Rectal smooth muscle tissue (tissue), 1 donor: ENCODE measurements around the gene RAB3D.

Source experiments
- H3K27ac ChIP-seq: one replicate; pipeline ENCODE4 v1.7.0; 2013; ENCODE audit warnings: low read depth, low read length, inconsistent platforms
- H3K27me3 ChIP-seq: one replicate; pipeline ENCODE4 v1.7.0; 2013; ENCODE audit warnings: low read length; ENCODE audit not compliant: control insufficient read depth, insufficient read depth
- H3K36me3 ChIP-seq: one replicate; pipeline ENCODE4 v1.7.0; 2013; ENCODE audit warnings: low read length; ENCODE audit not compliant: control insufficient read depth, insufficient read depth
- H3K4me1 ChIP-seq: one replicate; pipeline ENCODE4 v1.7.0; 2013; ENCODE audit warnings: low read length; ENCODE audit not compliant: control insufficient read depth, insufficient read depth
- H3K4me3 ChIP-seq: one replicate; pipeline ENCODE4 v1.7.0; 2013; ENCODE audit warnings: low read length
- H3K9ac ChIP-seq: one replicate; pipeline ENCODE4 v1.7.0; 2013; ENCODE audit warnings: low read length

RAB3D gene

DNA sequence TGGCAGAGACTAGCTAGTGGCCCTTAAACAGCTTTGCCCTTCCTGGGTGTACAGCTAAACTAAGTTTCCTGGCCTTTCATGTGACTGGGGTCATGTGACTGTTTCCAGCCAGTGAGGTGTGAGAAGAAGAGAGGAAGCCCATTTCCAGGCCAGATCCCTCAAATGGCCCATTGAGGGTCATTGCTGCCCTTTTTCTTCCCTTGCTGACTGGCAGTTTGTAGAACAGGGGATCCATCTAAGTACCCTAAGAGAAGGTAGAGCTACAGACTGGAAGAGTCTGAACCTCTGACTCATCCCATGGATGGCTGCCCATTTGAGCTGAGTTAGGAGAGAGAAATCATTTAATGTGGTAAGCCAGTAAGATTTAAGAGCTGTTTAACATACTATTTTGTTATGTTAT is 37.8 kb upstream of the RAB3D start:
- Histone ChIP-seq H3K9ac (no peak overlapping the region), H3K27me3 (no peaks in the 10 kb centered on the region), H3K4me1 (peaks cover 35% of the 10 kb centered on the region), H3K27ac (peak overlapping the region; percentile 76), H3K4me3 (no peak overlapping the region), H3K36me3 (no peaks in the 10 kb centered on the region)

DNA sequence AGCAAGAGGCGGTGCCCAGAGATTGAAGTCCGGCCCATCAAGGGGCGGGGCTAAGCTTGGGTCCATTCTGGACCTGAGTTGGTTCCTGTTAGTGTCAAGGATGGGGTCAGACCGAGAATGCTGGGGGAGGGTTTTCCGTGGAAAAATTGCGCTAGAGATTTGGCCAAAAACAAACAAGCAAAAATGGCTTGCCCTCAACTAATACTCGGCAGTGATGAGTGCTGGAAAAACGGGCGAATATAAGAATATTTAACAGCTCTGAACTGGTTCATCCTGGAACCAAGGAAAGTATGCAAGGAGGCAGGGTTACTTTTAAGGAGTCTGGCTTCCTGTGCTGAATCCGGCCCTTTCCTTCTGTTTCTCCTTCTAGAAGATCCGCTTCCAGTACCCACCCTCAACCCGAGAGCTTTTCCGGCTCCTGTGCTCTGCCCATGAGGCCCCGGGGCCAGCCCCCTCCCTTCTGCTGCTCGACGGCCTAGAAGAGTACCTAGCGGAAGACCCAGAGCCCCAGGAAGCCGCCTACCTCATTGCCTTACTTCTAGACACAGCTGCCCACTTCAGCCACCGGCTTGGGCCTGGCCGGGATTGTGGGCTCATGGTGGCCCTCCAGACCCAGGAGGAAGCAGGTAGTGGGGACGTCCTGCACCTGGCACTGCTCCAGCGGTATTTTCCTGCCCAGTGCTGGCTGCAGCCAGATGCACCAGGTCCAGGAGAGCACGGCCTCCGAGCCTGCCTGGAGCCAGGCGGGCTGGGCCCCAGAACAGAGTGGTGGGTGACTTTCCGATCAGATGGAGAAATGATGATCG is 35.9 kb upstream of the RAB3D start:
- H3K36me3 ChIP-seq = no peaks in the 10 kb centered on the region
- H3K9ac ChIP-seq = peak overlapping the region; percentile 35
- peak overlapping the region; percentile 74 for H3K27ac ChIP-seq
- H3K27me3 ChIP-seq = no peaks in the 10 kb centered on the region
- peak overlapping the region; percentile 72 for H3K4me3 ChIP-seq
- H3K4me1 ChIP-seq = peaks cover 28% of the 10 kb centered on the region

DNA sequence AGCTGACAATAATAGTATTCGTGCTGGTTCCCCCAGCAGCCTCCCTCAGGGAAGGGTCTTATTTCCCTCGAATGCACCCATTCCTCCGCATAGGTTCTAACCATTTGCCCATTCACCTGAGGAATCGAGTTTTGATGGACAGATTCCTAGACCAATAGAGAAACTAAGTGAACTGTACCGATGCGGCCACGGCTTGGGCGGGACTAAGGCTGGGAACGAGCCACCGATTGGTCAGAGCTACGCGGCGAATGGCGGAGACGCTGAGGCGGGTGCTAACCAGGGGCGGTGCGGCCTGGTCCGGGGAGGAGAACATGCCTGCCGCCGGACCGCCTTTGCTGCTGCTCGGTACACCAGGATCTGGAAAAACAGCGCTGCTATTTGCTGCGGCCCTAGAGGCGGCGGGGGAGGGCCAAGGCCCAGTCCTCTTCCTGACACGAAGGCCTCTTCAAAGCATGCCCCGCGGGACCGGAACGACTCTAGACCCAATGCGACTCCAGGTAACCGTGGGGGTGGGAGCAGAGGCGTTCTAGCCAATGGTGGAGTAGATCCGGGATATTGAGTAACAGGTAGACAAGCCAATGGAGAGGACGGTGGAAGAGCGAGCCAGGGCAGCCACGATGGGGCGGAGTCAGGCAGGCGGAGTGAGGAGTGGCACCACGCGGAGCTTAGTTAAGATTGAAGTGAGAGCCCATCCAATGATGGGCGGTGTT is 35.1 kb upstream of the RAB3D start, which contains the start of gene SWSAP1:
TSS of gene SWSAP1 (plus strand) at position 234 of the 710 bp plus-strand sequence. CDS start at position 249, 15 bp downstream.
- Histone ChIP-seq H3K4me1 (peaks cover 28% of the 10 kb centered on the region), H3K4me3 (peak within 1 kb of the TSS; percentile 83), H3K9ac (peak within 1 kb of the TSS; percentile 75), H3K27ac (peak within 1 kb of the TSS; percentile 96), H3K36me3 (no peaks in the 10 kb centered on the region), H3K27me3 (no peaks in the 10 kb centered on the region)

DNA sequence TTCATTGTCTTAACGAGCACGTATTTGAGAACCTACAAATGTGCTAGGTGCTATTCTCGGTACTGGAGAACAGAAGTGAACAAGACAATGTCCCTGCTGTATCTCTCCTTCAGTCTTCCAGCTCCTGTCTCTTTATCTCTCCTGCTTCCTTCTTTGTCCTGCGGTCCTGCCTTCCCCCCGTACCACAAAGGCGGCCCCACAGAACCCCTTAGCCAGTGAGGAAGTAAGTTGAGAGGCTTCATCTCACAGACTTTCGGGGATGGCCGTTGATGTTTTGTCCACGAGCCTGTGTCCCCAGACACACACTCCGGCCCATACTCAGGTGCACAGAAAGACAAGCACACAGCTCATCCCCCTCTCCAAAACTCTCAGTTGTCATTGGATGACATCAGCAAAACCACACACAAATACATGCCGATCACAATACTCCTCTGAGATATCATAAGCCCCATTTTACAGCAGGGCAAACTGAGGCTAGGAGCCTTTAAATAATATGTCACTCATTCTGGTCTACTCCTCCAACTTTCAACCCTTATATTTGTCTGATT is 34.5 kb upstream of the RAB3D start:
- H3K27me3 ChIP-seq = no peaks in the 10 kb centered on the region
- no peak overlapping the region for H3K9ac ChIP-seq
- peaks cover 28% of the 10 kb centered on the region for H3K4me1 ChIP-seq
- peak overlapping the region; percentile 96 for H3K27ac ChIP-seq
- H3K36me3 ChIP-seq = no peaks in the 10 kb centered on the region
- H3K4me3 ChIP-seq = peak overlapping the region; percentile 83

DNA sequence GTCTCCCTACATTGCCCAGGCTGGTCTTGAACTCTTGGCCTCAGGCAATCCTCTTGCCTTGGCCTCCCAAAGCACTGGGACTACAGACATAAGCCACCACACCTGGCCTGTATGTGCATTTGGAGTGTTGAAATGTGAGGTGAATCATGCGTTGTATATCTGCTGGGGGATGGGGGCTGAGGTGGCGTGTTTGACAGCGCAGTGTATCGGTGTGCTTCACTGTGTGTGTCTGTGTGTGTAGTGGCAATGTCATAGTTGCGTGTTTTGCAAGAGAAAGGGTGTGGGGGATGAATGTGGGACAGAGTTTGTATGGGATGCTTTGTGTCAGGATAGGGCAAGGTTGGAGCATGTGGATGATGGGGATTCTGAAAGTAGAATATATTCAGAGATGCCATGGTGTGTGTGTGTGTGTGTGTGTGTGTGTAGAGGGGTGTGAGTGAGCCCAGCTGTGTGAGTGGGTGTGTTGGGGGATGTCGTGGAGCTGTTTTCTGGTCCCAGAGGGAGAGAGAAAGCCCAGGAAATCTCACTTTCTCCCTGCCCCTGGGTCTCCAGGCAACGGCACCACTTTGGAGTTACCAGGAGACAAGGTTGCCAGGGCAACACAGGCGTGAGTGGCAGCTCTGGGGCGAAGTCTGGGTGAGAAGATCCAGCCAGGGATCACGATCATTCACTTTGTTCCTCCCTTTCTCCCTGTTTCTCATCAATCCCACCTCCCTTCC is 33.9 kb upstream of the RAB3D start:
- H3K36me3 ChIP-seq = no peaks in the 10 kb centered on the region
- H3K27me3 ChIP-seq = no peaks in the 10 kb centered on the region
- peaks cover 25% of the 10 kb centered on the region for H3K4me1 ChIP-seq
- no peak overlapping the region for H3K9ac ChIP-seq
- no peak overlapping the region for H3K27ac ChIP-seq
- H3K4me3 ChIP-seq = no peak overlapping the region

DNA sequence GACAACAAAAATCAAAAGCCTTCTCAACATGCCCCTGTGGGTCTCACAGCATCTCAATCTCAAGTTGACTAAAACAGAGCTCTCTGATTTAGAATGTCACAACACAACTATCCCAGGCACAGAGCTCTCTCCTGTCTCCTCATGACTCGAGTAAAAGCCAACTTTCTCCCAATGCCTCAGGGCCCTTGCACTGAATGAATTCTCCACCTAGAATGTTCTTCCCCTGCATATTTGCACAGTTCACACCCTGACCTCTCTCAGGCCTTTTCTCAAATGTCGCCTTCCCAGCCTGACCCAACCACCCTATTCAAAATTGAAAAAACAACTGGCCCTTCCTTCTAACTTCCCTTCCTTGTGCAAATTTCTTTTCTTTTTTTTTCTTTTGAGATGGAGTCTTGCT is 31.3 kb upstream of the RAB3D start:
- Histone ChIP-seq H3K27ac (no peak overlapping the region), H3K27me3 (no peaks in the 10 kb centered on the region), H3K4me1 (peaks cover 7% of the 10 kb centered on the region), H3K36me3 (no peaks in the 10 kb centered on the region), H3K9ac (no peak overlapping the region), H3K4me3 (no peak overlapping the region)

DNA sequence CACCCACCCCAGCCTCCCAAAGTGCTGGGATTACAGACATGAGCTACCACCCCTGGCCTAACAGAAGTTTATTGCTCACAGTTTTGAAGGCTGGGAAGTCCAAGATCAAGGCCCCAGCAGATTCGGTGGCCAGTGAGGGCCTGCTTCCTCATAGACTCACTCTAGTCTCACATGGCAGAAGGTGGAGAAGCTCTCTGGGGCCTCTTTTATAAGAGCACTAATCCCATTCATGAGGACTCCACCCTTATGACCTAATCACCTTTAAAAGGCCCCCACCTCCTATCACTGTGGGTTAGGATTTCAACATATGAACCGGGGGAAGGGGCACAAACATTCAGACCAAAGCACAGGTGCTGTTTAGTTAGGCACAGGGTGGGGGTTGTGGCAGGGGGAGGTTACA is 28.1 kb upstream of the RAB3D start:
- no peaks in the 10 kb centered on the region for H3K4me1 ChIP-seq
- H3K4me3 ChIP-seq = no peak overlapping the region
- no peak overlapping the region for H3K9ac ChIP-seq
- H3K36me3 ChIP-seq = no peaks in the 10 kb centered on the region
- no peak overlapping the region for H3K27ac ChIP-seq
- no peaks in the 10 kb centered on the region for H3K27me3 ChIP-seq

DNA sequence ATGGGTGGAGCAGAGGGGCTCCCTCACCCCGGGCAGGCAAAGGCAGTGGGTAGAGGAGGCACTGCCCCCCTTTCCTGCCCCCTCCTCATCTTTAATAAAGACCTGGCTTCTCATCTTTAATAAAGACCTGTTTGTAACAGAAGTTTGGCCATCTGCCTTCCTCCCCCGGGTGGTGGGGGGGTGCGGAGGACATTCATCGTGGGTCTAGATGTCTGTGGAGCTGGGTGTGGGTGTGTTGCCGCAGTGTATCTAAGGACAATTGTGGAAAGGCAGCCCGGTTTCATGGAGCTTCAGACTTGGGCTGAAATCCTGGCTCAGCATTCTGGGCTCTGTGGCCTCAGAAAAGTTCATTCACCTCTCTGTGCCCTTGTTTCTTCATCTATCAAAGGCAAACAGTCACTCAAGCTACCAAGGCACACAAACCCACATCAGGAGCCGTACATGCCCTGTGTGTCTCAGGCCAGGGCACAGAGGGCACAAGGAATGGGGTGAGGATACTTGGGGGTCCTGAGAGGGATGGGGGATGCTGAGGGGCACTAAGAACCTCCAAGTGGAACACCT is 26.2 kb upstream of the RAB3D start:
- no peaks in the 10 kb centered on the region for H3K36me3 ChIP-seq

DNA sequence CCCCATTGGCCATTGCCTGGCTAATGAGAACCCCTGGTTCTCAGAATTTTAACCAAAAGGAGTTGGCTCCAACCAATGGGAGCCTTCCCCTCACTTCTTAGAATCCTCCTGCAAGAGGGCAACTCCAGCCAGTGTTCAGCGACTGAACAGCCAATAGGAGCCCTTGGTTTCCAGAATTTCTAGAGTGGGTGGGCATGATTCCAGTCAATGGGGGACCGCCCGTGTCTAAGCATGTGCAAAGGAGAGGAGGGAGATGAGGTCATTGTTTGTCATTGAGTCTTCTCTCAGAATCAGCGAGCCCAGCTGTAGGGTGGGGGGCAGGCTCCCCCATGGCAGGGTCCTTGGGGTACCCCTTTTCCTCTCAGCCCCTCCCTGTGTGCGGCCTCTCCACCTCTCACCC is 25.5 kb upstream of the RAB3D start:
- Histone ChIP-seq H3K4me3 (no peak overlapping the region), H3K36me3 (no peaks in the 10 kb centered on the region), H3K9ac (no peak overlapping the region), H3K27me3 (no peaks in the 10 kb centered on the region), H3K27ac (no peak overlapping the region), H3K4me1 (no peaks in the 10 kb centered on the region)

More for the DNA sequence above, 26.2 kb upstream of the RAB3D start:
- Histone ChIP-seq H3K27me3 (no peaks in the 10 kb centered on the region), H3K4me1 (no peaks in the 10 kb centered on the region), H3K4me3 (no peak overlapping the region), H3K9ac (no peak overlapping the region), H3K27ac (no peak overlapping the region)

DNA sequence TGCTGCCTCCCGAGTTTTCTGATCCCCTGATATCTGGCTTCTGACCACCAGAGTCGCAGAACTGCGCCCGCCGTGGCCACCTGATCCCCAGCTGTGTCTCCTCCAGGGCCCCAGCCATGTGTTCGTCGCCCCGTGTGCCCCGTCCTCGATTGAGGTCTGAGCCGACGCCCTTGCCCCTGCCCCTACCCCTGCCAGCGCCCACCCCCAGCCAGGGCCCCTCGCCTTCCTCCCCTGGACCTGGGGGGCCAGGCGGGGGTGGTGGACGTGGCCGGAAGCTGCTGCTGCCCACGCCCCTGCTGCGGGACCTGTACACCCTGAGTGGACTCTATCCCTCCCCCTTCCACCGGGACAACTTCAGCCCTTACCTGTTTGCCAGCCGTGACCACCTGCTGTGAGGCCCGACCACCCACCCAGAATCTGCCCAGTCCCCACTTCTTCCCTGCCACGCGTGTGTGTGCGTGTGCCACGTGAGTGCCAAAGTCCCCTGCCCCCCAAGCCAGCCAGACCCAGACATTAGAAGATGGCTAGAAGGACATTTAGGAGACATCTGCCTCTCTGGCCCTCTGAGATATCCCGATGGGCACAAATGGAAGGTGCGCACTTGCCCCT is 24.9 kb upstream of the RAB3D start:
- no peaks in the 10 kb centered on the region for H3K4me1 ChIP-seq
- no peak overlapping the region for H3K9ac ChIP-seq
- no peaks in the 10 kb centered on the region for H3K27me3 ChIP-seq
- peaks cover 3% of the 10 kb centered on the region for H3K36me3 ChIP-seq
- no peak overlapping the region for H3K4me3 ChIP-seq
- H3K27ac ChIP-seq = no peak overlapping the region

DNA sequence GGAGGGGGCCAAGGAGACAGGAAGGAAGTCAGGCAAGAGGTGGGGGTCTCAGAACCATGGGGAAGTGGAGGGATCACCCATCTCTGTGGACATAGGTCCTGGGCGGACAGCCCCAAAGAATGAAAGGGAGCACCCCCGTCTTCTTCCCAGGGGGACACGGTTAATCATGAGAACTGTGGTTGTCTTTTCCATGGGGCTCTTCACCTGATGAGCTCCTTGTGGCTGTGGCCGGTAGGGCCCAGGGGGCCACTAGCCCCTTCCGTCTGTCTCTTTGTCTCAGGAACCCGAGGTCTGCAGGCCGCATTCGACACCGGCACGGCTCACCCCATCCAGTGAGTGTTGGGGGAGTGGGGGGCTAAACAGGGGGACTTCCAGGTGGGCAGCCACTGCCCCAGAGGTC is 24.4 kb upstream of the RAB3D start:
- H3K27me3 ChIP-seq = no peaks in the 10 kb centered on the region
- peaks cover 6% of the 10 kb centered on the region for H3K36me3 ChIP-seq
- no peak overlapping the region for H3K9ac ChIP-seq
- H3K27ac ChIP-seq = no peak overlapping the region
- no peaks in the 10 kb centered on the region for H3K4me1 ChIP-seq
- H3K4me3 ChIP-seq = no peak overlapping the region
